ENCODE results near the gene RPS29. TPM values are rescaled to one million over a fixed set of nuclear protein-coding genes. Genes with fewer than 3 reads are reported as not detected.
"Not testable (repeated sequence)": the region's sequence is repeated elsewhere in the genome, so short reads cannot be mapped to it uniquely, and the experiment has no call there.

The RPS29 gene
- polyA plus RNA-seq, 3 donors: 3,167 to 5,182 (median 4,295) TPM

DNA sequence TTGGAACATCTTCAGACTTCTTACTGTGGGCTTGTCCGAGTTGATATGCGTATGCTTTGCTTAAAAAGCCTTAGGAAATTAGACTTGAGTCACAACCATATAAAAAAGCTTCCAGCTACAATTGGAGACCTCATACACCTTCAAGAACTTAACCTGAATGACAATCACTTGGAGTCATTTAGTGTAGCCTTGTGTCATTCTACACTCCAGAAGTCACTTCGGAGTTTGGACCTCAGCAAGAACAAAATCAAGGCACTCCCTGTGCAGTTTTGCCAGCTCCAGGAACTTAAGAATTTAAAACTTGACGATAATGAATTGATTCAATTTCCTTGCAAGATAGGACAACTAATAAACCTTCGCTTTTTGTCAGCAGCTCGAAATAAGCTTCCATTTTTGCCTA lies 21.4 kb upstream of the RPS29 start:
- WGBS, 3 donors: 86 to 96% (median 96%) methylated on average over 6 of the region's 6 CpGs

DNA sequence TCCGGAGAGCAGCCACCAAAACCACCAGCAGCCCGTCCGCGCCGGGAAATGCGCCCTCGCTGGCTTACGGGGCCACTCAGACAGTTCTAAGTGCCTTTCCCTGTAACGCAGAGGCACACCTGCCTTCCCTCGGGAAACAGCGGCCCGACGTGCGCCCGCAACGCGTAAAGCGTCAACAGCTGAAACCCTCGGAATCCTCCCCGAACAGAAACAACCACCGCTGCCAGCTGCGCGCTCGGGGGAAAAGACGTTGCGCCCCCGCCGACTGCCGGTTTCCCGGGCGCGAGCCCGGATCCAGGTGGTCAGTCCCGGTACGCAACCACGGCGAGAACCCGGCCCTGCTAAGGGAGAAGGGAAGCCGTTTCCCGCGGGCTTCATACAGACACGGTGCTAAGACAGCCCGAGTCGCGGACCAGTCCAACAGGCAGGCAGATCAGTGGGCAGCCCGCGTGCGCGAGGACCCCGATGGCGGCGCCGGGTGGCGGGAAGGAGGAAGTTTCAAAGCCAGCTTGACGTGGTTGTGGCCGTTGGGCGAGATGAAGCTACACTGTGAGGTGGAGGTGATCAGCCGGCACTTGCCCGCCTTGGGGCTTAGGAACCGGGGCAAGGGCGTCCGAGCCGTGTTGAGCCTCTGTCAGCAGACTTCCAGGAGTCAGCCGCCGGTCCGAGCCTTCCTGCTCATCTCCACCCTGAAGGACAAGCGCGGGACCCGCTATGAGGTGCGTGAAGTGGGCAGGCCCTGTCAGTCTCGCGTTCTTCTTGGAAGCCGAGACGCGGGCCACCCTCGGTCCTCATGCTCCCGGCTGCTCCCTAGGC lies 12.5 kb upstream of the RPS29 start, which contains the start of gene LRR1:
Gene LRR1 (plus strand): TSS at position 456 of the 816 bp plus-strand sequence. CDS start 81 bp downstream, at position 537.
- WGBS, 3 donors: 0% methylated on average over 76 to 77 of the region's 77 CpGs
- H3K27ac ChIP-seq (ENCODE audit: low read depth, low read length): peak within 1 kb of the TSS; percentile 83

More for the DNA sequence above, 21.4 kb upstream of the RPS29 start:
- H3K27ac ChIP-seq (ENCODE audit: low read depth, low read length): no peak overlapping the region

DNA sequence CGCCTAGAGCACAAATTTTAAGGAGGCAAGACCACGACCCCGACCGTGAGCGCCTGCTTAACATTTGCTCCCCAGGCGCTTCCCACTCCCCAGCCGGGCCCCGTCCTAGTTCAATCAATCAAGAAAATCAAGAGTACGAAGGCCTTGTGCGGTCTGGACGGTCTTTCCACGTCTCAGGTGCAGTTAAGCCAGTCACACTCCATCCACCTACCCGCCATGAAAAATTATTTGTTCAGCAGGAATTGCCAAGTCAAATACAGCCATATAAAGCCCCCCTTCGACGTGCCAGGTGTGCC lies 12.0 kb upstream of the RPS29 start:
- no peak overlapping the region for H3K27ac ChIP-seq (ENCODE audit: low read depth, low read length)
- 0 to 1% (median 1%) methylated on average over 15 of the region's 15 CpGs for WGBS, 3 donors

DNA sequence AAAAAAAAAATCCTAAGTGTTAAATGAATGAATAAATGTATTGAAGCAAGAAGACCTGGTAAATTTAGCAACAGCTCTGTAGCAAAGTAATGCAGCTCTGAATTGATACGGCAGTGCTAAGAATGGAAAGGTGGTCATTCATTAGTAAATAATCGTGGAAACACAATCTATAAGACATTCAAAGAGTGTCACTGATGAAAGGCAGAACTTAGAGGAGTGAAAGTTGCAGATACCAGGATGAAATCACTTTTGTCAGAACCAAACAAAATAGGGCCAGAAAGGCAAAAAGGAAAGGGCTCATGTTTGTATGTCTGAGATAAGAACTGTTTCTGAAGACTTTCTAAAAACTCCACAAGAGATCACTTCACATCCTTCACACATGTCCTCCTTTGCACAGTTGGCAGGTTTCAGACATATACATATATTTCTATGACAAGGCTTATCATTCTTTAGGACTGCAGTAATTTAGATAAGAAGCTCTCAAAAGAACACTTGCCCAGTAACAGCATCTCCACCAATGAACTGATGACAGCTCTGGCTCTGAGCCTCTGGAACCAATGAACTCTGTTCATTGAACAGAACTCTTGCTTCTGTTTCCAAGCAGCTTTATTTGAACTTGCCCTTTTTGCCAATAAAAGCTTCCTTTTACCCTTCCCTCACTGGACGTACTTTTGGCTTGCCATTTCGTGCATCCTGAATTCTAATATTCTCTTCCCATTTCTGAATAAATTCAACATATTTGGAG lies 8.3 kb upstream of the RPS29 start:
- WGBS, 3 donors: 18 to 23% (median 22%) methylated on average over 4 of the region's 4 CpGs
- H3K27ac ChIP-seq (ENCODE audit: low read depth, low read length): no peak overlapping the region

DNA sequence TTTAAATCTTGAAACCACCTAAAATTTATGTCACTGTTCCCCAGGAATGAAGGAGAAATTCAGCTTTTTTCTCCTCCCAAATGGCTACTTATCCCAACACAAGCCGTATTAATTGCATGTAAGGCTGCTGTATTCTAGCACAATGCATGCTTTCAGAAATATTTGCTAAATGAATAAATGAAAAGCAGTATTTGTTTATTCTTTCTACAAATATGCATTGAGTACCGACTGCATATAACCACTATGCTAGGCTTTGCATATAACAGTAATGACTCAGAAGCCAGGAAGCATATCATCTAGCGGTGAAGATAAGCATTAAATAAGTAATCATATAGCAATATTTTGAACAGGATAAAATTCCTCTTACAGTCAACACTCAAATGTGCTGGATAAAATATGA lies 6.8 kb upstream of the RPS29 start:
- no peak overlapping the region for H3K27ac ChIP-seq (ENCODE audit: low read depth, low read length)
- 81 to 92% (median 88%) methylated on average over 3 of the region's 3 CpGs for WGBS, 3 donors

- H3K27ac ChIP-seq (ENCODE audit: low read depth, low read length): no peak overlapping the region
- 91 to 95% (median 94%) methylated on average over 3 of the region's 3 CpGs for WGBS, 3 donors
Observed at GRCh38 chr14:49589387-49589786, 3.2 kb upstream of the RPS29 start.

- 1 to 4% (median 1%) methylated on average over 11 of the region's 21 CpGs for WGBS, 3 donors
- H3K27ac ChIP-seq (ENCODE audit: low read depth, low read length): no peak overlapping the region
Observed at GRCh38 chr14:49586673-49587460, 687 bp upstream of the RPS29 start.

GRCh38 chr14:49584981-49585640 lies 1.1 kb downstream of the RPS29 start:
- not testable (repeated sequence) for H3K27ac ChIP-seq (ENCODE audit: low read depth, low read length)
- WGBS, 3 donors: 11 to 19% (median 13%) methylated on average over 32 of the region's 32 CpGs

- WGBS, 3 donors: 87 to 90% (median 88%) methylated on average over 11 of the region's 11 CpGs
- H3K27ac ChIP-seq (ENCODE audit: low read depth, low read length): no peak overlapping the region
Observed at GRCh38 chr14:49584058-49584457, 2.1 kb downstream of the RPS29 start.

DNA sequence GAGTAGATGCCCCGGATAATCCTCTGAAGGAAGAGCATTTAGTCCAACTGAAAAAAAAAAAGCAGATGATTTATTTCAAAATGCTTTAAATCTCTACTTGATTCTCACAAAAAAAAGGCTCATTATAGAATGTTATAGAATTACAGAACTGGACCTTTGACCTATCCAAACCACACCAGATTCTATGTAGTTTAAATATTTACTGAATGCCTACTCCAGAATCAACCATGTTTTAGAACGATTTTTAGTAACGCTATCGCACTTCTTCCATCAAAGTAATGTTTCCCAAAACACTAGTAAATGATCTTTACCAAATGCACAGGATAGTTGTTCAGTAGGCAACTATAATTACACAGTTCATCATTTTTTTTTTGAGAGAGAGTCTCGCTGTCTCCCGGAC lies 2.6 kb downstream of the RPS29 start:
- WGBS, 3 donors: 78 to 90% (median 89%) methylated on average over 6 of the region's 6 CpGs
- no peak overlapping the region for H3K27ac ChIP-seq (ENCODE audit: low read depth, low read length)

- 93 to 95% (median 95%) methylated on average over 4 of the region's 4 CpGs for WGBS, 3 donors
- H3K27ac ChIP-seq (ENCODE audit: low read depth, low read length): no peak overlapping the region
Observed at GRCh38 chr14:49582113-49582977, 3.8 kb downstream of the RPS29 start.

DNA sequence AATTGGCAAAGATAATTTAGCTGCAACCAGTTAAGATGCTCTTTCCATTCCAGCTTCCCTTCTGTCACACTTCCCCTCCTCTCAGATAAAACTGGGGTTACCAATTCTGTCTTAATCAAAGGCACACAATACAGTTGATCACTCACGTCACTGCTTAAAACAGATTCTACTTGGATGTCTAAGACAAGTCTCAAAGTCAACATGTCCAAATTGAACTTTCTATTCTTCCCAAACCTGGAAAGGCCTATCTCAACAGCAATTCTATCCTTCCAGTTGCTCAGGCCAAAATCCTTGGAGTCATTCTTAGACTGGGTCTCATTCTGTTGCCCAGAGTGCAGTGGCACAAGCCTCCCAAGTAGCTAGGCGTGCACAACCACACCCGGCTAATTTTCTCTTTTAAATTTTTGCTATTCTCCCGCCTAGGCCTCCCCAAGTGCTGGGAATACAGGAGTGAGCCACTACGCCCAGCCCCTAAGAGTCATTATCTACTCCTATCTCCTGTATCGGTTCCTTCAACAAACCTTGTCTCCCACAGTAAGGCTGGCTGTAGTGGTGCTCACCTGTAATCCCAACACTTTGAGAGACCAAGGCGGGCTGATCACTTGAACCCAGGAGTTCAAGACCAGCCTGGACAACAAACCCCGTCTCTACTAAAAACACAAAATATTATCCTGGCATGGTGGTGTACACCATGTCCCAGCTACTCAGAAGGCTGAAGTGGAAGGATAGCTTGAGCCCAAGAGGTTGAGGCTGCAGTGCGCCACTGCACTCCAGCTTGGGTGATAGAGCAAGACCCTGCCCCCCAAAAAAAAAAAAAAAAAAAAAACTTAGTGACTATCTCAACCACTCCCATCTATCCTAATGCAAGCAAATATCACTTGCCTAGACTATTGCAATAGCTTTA lies 4.7 kb downstream of the RPS29 start:
- H3K27ac ChIP-seq (ENCODE audit: low read depth, low read length): no peak overlapping the region
- WGBS, 3 donors: 76 to 95% (median 81%) methylated on average over 9 of the region's 9 CpGs

DNA sequence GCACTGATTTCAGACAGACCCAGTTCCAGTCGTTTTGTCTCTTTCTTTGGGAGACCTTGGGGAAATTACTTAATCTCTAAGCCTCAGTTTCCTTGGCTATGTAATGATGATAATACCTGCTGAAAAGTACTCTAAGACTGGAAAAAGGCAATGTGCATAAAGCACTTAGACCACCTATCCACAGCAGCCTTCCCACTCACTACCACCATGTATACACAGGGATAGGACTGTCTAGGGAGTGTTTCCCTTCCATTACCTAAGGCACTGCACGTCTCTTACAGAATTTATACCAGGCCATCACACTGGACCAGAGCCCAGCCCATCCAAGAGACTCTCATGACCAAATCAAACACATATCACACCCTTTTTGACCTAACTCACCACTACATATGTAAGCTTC lies 6.3 kb downstream of the RPS29 start:
- 80 to 86% (median 85%) methylated on average over 2 of the region's 2 CpGs for WGBS, 3 donors

GRCh38 chr14:49578141-49578540 lies 8.0 kb downstream of the RPS29 start:
- H3K27ac ChIP-seq (ENCODE audit: low read depth, low read length): no peak overlapping the region
- 100% methylated on average over 1 of the region's 1 CpG for WGBS, 3 donors

More for the DNA sequence above, 6.3 kb downstream of the RPS29 start:
- H3K27ac ChIP-seq (ENCODE audit: low read depth, low read length): no peak overlapping the region

DNA sequence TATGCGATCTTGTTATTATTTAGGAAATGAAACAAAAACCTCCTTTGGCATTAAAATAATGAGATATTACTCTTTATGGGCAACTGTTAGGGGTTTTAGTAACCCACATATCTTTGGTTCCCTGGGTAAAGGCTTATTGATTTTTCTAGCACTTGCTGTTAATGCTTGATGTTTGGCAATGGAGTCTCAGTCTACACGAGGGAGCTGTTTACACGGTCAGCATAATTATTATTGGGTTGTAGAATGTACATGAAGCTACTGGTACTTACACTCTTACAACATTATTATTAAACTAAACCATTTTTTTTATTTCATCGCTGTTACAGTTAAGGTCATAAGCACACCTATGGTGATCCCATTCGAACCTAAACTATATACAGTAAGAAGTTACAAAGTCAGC lies 12.1 kb downstream of the RPS29 start:
- WGBS, 3 donors: 73 to 90% (median 89%) methylated on average over 5 of the region's 5 CpGs
- no peak overlapping the region for H3K27ac ChIP-seq (ENCODE audit: low read depth, low read length)

DNA sequence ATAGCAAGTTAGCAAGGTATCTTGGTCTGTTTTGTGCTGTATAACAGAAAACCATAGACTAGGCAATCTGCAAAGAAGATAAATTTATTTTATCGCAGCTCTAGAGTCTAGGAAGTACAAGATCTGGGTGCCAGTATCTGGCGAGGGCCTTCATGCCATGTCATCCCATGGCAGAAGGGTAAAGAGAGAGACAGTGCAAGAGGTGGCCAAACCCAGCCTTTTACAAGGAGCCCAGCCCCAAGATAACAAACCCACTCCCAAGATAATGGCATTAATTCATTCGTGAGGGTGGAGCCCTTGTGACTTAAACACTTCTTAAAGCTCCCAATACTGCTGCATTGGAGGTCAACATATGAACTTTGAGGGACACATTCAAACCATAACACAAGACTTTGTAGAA lies 16.9 kb downstream of the RPS29 start:
- 86 to 91% (median 88%) methylated on average over 3 of the region's 3 CpGs for WGBS, 3 donors
- no peak overlapping the region for H3K27ac ChIP-seq (ENCODE audit: low read depth, low read length)

GRCh38 chr14:49566714-49567113 lies 19.5 kb downstream of the RPS29 start:
- WGBS, 3 donors: 90 to 94% (median 93%) methylated on average over 12 of the region's 12 CpGs
- H3K27ac ChIP-seq (ENCODE audit: low read depth, low read length): no peak overlapping the region
